Fibroblast of lung (primary cell): Measurements from ENCODE around the gene SERGEF. TPM values are rescaled to one million over a fixed set of nuclear protein-coding genes. Genes with fewer than 3 reads are reported as not detected.

Experiments
- DNase-seq, 2 donors: peaks; one replicate each; pipeline versions ENCODE4 v3.0.0 to v3.0.0-alpha.2; 2010; ENCODE audit warnings: low read depth in 2 of 2
- H2AFZ ChIP-seq: 2 replicates; pipeline ENCODE4 v1.5.1; 2012; ENCODE audit warnings: low read length, control low read depth, inconsistent platforms
- H3K27ac ChIP-seq: 2 replicates; pipeline ENCODE4 v1.5.1; 2011; ENCODE audit warnings: low read length, control low read depth; ENCODE audit not compliant: insufficient read depth
- H3K27me3 ChIP-seq: 2 replicates; pipeline ENCODE4 v1.5.1; 2011; ENCODE audit warnings: mild to moderate bottlenecking, low read length; ENCODE audit not compliant: control insufficient read depth, insufficient read depth
- H3K36me3 ChIP-seq: 2 replicates; pipeline ENCODE4 v1.5.1; 2011; ENCODE audit warnings: low read length; ENCODE audit not compliant: control insufficient read depth, insufficient read depth
- H3K4me1 ChIP-seq: 2 replicates; pipeline ENCODE4 v1.5.1; 2011; ENCODE audit warnings: low read length; ENCODE audit not compliant: control insufficient read depth, insufficient read depth; ENCODE audit errors: extremely low read depth
- H3K4me2 ChIP-seq: 2 replicates; pipeline ENCODE4 v1.5.1; 2011; ENCODE audit warnings: low read length, control low read depth; ENCODE audit not compliant: insufficient read depth; ENCODE audit errors: extremely low read depth
- H3K4me3 ChIP-seq, 4 experiments: fragments of 200-600 bp in 1 of 4; sonication (generic) in 1 of 4; replicated peaks in 1 of 4; 2 replicates each; pipeline ENCODE4 v1.5.1; 2011 to 2016; ENCODE audit warnings: low read length in 4 of 4, low read depth in 3 of 4, mild to moderate bottlenecking in 3 of 4, control low read depth in 2 of 4, inconsistent platforms in 1 of 4, mixed read lengths in 1 of 4; ENCODE audit not compliant: insufficient read depth in 1 of 4; ENCODE audit errors: control extremely low read depth in 1 of 4
- H3K79me2 ChIP-seq: 2 replicates; pipeline ENCODE4 v1.5.1; 2012; ENCODE audit warnings: mild to moderate bottlenecking, low read length, inconsistent platforms; ENCODE audit not compliant: control insufficient read depth, insufficient read depth
- H3K9ac ChIP-seq: 2 replicates; pipeline ENCODE4 v1.5.1; 2011; ENCODE audit warnings: mild to moderate bottlenecking, low read length, control low read depth; ENCODE audit not compliant: insufficient read depth
- H3K9me3 ChIP-seq: 2 replicates; pipeline ENCODE4 v1.5.1; 2012; ENCODE audit warnings: low read depth, low read length; ENCODE audit not compliant: control insufficient read depth, insufficient read depth
- H4K20me1 ChIP-seq: 2 replicates; pipeline ENCODE4 v1.5.1; 2011; ENCODE audit warnings: low read length; ENCODE audit not compliant: control insufficient read depth, insufficient read depth; ENCODE audit errors: extremely low read depth
- CTCF ChIP-seq, 2 donors: IDR thresholded peaks in 1 of 2; conservative IDR thresholded peaks in 1 of 2; 1 replicate in 1 of 2; 2 replicates in 1 of 2; pipeline ENCODE4 v1.5.1; 2011 to 2012; ENCODE audit warnings: low read length in 2 of 2, control low read depth in 1 of 2, inconsistent platforms in 1 of 2, low read depth in 1 of 2, mild to moderate bottlenecking in 1 of 2
- EZH2 ChIP-seq: IDR thresholded peaks from 2 replicates; pipeline ENCODE4 v1.5.1; 2012; ENCODE audit warnings: low read length, control low read depth, mild to moderate bottlenecking; ENCODE audit errors: missing control alignments
- polyA plus RNA-seq, 2 donors: library from polyadenylated mRNA; depleted of rRNA in 1 of 2; stranded (reverse) in 1 of 2; unstranded in 1 of 2; fragments of >200 nt; gene quantifications; 2 replicates each; pipeline ENCODE4 v1.2.1, GENCODE V29; 2011 to 2012; ENCODE audit warnings: missing spikeins in 1 of 2
- total RNA-seq: library from RNA; depleted of rRNA; stranded (reverse); fragments of >200 nt; gene quantifications from 2 replicates; pipeline ENCODE4 v1.2.1, GENCODE V29; 2014

The SERGEF gene
- total and polyA plus RNA-seq, 2 donors (not counting 1 experiment from before 2014, with no cell fraction given), result 14.5 to 38.5 TPM

GRCh38 chr11:17762309-17762974 is 250.4 kb downstream of the SERGEF start:
- Histone ChIP-seq H3K27ac (no peak overlapping the region), H3K27me3 (no peaks in the 10 kb centered on the region), H3K36me3 (no peaks in the 10 kb centered on the region), H3K4me3 (no peak overlapping the region), H2AFZ (no peak overlapping the region), H3K9me3 (no peaks in the 10 kb centered on the region), H3K79me2 (no peaks in the 10 kb centered on the region), H3K9ac (no peak overlapping the region), H3K4me1 (no peaks in the 10 kb centered on the region), H4K20me1 (no peaks in the 10 kb centered on the region), H3K4me2 (no peak overlapping the region)
- DNase-seq, result no peak
- TF ChIP-seq CTCF (conservative IDR thresholded peaks at IDR 0.05 in 1 of 2, IDR thresholded peaks at IDR 0.05 in 1 of 2; ENCODE audit: low read depth in 1 of 2, low read length in 2 of 2), result no peak
- TF ChIP-seq EZH2, result no peak

- H3K9me3 ChIP-seq, result no peaks in the 10 kb centered on the region
- H3K27ac ChIP-seq, result no peak overlapping the region
- H3K79me2 ChIP-seq, result no peaks in the 10 kb centered on the region
- H2AFZ ChIP-seq, result no peak overlapping the region
- no peak overlapping the region for H3K4me2 ChIP-seq
- TF ChIP-seq EZH2 (no peak), CTCF (conservative IDR thresholded peaks at IDR 0.05 in 1 of 2, IDR thresholded peaks at IDR 0.05 in 1 of 2; ENCODE audit: low read depth in 1 of 2, low read length in 2 of 2) (peak; percentile 65 to 69)
- H3K4me3 ChIP-seq, result no peak overlapping the region
- peak; percentile 22 to 42 for DNase-seq
- H3K4me1 ChIP-seq, result no peaks in the 10 kb centered on the region
- no peaks in the 10 kb centered on the region for H4K20me1 ChIP-seq
- H3K36me3 ChIP-seq, result no peaks in the 10 kb centered on the region
- H3K27me3 ChIP-seq, result peaks cover 2% of the 10 kb centered on the region
- no peak overlapping the region for H3K9ac ChIP-seq
These were observed 252.5 kb downstream of the SERGEF start for GRCh38 chr11:17760102-17761029.

- Histone ChIP-seq H3K9me3 (no peaks in the 10 kb centered on the region), H3K27ac (no peak overlapping the region), H3K4me1 (no peaks in the 10 kb centered on the region), H3K79me2 (no peaks in the 10 kb centered on the region), H3K9ac (no peak overlapping the region), H3K27me3 (peaks cover 6% of the 10 kb centered on the region), H3K36me3 (no peaks in the 10 kb centered on the region), H2AFZ (no peak overlapping the region), H3K4me3 (no peak overlapping the region), H3K4me2 (no peak overlapping the region), H4K20me1 (no peaks in the 10 kb centered on the region)
- TF ChIP-seq CTCF (conservative IDR thresholded peaks at IDR 0.05 in 1 of 2, IDR thresholded peaks at IDR 0.05 in 1 of 2; ENCODE audit: low read depth in 1 of 2, low read length in 2 of 2), result no peak
- no peak for TF ChIP-seq EZH2
- no peak for DNase-seq
These were observed 257.0 kb downstream of the SERGEF start for GRCh38 chr11:17755891-17756290.
